ENCODE results near the gene VPS18.
A peak's percentile ranks its signal among the peaks of the same experiment; 100 is the strongest.

VPS18 gene

DNA sequence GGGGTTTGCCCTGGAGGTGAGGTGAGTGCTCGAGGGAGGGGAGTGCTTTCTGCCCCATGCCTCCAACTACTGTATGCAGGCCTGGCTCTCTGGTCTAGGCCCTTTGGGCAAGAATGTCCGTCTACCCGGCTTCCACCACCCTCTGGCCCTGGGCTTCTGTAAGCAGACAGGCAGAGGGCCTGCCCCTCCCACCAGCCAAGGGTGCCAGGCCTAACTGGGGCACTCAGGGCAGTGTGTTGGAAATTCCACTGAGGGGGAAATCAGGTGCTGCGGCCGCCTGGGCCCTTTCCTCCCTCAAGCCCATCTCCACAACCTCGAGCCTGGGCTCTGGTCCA lies 44.3 kb downstream of the VPS18 start:
- no peak for DNase-seq

DNA sequence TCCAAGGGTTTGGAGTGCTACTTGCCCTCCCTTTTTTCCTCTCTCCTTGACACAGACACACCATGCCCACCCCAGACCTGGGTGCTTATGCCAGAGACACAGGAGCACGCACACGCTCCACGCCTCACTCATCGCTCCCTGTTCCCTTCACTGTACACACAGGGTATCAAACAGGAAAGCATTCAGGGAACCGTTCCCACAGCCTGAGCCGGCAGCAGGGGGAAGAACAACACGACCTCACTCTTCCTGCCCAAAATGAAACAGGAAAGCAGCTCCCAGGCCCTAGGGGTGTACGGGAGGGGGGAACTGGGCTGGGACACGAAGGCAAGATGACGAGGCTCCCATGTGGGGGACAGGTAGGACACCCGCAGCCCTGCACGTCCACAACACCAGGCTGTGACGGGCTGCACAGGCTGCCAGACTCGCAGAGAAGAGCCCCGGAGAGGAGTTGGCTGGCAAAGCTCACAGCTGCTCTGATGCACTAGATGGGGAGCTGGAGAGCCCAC lies 46.1 kb downstream of the VPS18 start:
- no peak for DNase-seq

DNA sequence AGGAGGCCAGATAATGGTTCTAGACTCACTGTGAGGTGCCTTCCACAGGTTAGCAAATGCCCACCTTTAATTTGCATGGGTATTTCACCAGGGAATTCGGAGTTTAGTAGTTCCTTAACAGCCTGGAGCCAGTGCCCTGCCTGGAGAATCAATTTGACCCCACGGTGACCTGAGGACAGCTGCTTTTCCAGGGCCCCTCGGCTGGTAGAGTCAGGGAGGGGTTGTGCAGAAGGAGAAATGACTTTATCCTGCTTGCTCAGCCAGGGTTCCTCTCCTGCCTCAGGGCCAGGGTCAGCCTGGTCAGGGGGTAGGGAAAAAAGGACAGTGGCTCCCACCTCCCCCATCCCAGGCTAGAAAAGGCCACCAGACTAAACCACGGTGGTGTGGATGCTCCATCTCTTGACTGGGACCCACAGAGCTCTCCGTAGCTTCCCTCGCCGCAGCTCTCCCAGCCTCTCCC lies 46.8 kb downstream of the VPS18 start:
- DNase-seq: no peak

DNA sequence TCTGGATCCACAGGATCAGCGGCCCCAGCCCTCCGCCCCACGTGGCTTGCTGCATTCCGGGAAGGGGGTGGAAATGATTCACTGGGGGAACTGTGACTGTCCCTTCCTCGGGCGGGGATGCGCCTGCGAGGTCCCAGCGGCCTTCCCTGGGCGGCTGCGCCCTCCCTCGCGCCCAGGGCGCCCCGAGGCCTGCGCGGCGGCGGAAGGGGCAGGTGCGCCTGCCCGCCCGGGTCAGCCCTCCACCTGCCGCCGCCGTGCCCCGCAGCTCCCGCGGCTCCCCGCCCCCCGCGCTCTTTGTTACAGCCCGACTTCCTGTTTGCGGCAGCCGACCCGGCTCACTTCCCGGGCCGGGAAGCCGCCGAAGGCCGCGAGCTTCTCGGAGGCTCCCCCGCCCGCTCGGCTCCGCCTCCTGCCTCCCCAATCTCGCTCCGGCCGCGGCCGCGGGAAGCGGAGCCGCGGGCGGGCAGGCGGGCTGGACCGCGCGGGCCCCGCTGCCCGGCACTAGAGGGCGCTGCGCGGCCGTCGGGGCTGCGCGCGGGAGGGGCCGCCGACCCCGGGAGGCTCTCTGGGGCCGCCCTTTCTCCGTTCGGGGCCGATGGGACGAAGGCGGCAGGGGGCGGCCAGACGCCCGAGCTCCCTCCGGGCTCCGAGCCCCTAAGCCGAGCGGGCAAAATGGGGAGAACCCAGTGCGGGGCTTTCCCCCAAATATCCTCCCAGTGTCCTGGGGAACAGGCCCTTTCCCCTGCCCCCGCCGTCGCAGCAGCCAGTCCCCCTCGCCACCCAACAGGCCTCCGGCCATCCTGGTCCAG lies 47.5 kb downstream of the VPS18 start:
- peak; percentile 41 to 76 (median 55) for DNase-seq

DNA sequence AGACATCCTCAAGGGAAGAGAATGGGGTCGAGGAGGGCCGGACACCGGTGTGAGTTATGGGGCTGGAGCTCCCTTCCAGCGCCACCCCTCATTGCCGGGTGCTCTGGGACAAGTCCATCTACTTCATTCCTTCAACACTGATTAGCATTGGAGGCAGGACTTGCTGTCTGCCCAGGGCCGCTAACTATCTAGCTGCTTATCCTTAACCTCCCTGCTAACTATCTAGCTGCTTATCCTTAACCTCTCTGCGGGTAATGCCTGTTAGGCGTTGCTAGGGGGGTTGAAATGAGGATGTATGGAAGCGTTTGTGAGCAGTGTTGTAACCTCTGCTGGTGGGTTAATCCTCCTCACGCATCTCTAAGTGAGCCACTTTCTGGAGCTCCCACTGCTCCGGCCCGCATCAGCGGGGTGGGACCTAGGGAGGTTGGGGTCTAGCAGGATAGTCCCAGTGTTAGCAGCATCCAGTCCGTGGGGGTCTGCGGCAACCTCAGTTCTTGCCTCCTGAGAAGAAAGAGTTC lies 48.1 kb downstream of the VPS18 start:
- DNase-seq: no peak

DNA sequence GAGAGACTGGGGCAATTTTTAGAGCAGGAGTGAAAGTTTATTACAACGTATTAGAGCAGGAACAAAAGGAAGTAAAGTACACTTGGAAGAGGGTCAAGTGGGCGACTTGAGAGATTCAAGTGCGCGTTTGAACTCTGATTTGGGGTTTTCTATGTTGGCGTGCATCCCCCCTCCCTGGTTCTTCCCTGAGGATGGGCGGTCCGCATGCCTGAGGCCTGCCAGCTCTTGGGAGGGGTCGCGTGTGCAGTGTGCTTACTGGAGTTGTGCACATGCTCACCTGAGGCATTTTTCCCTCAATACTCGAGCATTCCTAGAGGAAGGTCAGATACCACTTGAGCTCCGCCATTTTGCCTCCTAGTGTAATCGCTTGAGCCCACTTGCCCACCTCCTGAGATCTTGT lies 48.6 kb downstream of the VPS18 start:
- DNase-seq: no peak

DNA sequence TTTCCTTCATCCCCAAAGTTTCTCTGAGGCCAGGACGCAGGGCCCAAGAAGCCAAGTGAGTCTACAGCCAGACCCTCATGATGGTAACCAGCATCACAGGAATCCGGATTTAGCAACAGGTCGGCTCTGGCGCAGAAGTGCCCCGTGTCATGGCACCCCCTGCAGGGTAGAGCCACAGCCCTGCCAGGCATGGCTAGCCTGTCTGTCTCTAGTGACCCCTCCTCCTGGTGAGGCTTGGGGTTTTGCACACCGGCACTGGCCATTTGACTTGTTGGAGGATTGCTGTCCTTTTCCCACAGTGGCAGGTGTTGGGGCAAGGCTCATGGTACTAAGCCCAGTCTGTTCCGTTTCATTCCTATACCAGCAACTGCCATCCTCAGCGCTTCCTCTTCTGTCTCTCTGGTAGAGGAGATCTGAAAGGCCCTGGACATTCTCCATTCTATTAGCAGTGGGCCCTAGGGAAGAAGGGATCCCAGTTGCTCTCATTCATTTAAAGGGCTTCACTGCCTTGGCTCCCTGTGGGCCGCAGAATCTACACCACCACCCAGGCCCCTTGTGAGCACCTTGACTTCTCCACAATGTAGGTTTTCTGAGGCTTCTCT lies 49.6 kb downstream of the VPS18 start:
- DNase-seq: no peak

DNA sequence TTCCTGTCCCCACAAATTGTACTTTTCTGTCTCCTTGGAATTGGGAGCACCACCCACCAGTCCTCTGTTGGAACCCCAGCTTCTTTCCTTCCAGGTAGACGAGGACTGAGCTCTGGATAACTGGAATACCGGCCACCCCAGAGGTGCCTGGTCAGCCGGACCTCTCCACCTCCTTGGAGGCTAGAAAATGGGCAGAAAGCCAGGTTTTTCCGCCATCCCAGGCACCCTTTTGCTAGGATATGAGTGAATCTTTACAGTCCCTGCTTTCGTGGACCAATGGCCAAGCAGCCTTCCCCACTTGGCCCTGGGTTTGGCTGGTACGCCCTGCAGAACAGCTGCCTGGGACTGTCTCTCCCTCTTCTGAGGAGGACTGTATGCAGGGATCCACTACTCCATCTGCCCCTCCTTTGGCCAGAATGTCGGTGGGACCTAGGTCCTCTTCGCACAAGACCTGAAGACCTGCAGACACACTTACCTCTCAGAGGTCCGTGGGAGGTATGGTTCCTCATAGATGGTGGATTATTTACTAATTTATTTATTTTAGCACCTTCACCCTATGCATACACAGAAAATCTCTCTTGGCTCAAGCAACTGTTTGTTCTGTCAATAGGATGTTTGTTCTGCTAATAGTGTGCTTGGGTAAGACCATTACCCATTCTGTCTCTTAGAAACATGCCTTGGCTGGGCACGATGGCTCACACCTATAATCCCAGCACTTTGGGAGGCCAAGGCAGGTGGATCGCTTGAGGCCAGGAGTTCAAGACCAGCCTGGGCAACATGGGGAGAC lies 50.5 kb downstream of the VPS18 start:
- DNase-seq: no peak

DNA sequence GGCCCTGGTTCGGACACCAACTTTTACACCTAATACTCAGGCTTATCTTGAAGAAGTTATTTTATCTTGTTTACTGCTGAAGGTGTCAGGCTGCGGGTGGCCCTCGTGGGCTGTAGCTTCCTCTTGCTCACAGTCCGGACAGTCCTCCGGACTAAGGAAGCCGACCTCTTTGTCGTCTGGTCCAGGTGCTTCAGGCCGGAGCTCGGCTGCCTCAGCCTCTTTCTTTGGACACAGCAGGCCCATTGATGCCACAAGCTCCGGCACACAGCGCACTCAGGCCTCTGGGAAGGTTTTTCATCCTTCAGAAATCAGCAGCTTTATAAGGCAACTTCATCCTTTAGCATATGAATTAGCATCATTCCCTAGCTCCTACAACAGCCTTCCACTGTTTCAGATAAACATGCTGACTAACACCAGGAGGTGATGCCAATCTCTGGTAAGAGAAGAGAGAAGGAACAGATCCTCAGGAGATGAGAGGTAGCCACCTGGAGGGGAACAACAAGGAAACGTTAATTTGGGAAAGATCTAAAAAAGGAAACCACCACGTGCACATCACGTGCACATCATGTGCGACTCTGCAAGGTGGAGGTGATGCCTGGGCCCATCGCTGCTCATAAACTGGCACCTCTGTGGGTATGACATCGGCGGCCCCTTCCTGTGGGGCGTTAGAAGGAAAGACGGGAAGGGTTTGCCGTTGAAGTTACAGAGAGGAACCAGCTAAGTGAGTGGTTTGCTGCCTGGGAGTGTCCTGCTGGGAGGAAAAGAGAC lies 54.6 kb downstream of the VPS18 start:
- DNase-seq: no peak

DNA sequence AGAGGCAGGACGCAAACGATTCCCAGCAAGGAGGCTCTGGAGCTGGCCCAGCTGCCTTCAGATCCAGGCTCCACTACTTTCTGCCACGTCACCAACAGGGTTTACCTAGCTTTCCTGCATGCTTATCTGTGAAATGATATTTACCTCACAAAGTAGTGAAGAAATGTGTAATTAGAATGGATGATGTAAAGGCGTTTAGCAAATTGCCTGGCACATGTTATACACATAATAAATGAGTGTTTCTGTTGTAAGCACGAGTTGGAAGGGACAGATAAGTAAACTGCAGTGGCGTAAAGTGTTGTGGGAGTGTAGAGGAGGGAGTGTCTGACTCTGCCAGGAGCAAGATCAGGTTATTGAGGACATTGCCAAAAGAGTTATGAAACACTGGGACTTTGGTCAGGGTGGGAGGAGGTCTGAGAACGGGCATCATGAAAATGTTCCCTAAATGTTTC lies 55.5 kb downstream of the VPS18 start:
- no peak for DNase-seq

DNA sequence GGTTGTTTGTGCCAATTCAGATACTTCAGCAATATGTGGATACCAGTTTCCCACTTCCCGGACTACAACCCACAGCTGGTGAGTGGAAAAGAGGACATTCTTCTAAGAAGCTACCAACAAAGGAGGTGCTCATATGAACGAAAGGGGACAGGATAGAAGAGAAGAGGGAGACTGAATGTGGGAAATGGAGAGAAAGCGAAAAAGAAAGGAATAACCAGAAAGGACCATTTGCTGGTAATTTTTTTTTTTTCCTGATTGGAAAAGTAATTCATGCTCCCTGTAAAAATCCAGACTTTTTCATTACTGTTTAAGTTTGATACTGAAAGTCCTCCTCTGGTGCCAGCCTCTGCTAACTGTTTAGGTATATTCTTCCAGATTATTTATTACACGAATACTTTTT lies 57.5 kb downstream of the VPS18 start:
- DNase-seq: no peak

DNA sequence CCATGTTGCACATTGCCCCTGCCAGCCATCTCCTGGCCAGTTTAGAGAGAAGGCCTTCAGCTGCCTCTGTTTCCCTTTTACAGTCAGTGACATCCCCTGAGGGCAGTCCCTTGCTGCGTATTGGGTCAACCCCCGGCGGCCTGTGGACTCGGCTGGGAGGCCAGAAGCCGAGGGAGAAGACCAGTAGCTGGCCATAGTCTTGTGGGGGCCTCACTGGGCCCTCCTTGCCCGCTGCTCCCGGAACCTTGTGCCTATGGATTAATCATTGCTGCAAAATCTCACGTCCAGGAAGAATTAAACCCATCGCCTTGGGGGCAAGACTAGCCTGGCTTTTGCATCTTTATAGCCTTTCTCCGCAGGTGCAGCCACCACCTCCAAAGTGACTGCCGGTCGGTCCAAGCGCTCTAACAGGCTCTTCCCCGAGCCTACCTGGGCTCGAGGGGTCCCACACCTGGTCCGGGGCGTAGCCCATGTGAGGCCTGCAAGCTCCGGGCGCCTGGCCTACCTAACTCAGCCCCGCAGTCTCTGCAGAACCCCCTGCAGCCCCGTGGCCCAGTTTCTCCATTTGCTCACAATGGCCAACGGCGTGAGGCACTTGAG lies 58.2 kb downstream of the VPS18 start:
- no peak for DNase-seq

DNA sequence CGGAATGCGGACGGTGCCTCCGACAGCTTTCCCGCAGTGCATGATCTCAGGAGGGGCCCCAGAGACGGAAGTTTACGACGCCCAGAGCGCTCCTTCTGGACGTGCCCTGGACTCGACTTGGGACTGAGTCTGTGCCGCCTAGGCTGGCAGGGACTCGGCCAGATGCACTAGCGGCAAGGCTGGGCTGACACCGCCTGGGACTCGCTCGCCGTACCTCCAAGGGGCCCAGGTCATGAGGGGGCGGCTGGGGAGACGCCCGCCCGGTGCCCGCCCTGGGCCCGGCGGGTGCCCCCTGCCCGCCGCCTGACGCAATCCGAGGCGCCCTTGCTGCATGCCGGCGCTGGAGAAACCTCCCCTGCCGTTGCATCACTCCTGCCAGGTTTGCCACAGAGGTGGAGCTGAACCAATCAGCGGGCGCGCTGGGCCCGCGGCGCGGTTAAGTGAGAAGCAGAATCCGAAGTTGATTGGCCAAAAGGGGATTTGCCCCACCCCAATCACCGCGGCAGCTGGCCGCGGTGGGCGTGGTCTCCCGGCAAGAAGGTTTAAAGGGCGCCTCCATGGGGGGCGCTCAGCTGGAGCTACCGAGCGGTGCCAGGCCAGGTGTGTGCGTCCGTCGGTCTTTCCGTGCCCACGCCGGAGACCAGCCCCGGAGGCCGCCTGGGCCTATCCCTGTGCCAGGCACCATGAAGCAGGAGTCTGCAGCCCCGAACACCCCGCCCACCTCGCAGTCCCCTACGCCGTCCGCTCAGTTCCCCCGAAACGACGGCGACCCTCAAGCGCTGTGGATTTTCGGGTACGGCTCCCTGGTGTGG lies 58.9 kb downstream of the VPS18 start, which contains the start of gene CHAC1:
CHAC1 (plus strand) TSS at position 571 of the 812 bp plus-strand sequence; CDS start at position 684, 113 bp downstream.
- peak; percentile 89 to 99 (median 89) for DNase-seq
